GM08714 (cell line): ENCODE measurements around the gene OR3A3.
"Not testable (repeated sequence)": the region's sequence is repeated elsewhere in the genome, so short reads cannot be mapped to it uniquely, and the experiment has no call there.

Experiments
- H3K4me3 ChIP-seq: fragments of 200-500 bp; sonication (Bioruptor generic); 2 replicates; pipeline ENCODE4 v1.5.1; 2014; ENCODE audit warnings: mild to moderate bottlenecking, low read length, inconsistent platforms
- ZNF274 ChIP-seq: IDR thresholded peaks from 2 replicates; pipeline ENCODE4 v1.6.1; 2012; ENCODE audit warnings: mild to moderate bottlenecking, low read depth, low read length

Gene OR3A3

DNA sequence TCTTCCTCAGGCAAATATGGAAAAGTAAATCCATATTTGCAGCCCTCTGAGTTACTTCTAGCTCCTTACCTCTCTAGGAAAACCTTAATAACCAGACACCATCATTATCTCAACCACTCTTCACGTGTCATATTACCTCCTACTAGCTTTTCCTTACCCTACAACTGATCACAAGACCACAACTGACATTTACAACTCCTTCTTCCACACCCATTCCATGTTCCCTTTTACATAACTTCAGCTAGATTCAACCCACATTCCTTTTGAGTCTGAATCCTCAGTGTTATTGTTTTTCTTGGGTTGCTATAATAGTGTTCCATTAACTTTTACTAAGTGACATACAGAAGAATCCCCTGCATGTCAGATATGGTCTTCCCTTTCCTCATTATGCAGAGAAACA, 27.2 kb downstream of the OR3A3 start:
- no peak for TF ChIP-seq ZNF274

GRCh38 chr17:3440451-3440850, 29.3 kb downstream of the OR3A3 start:
- H3K4me3 ChIP-seq = no peak overlapping the region
- no peak for TF ChIP-seq ZNF274

More for the DNA sequence above, 27.2 kb downstream of the OR3A3 start:
- no peak overlapping the region for H3K4me3 ChIP-seq

DNA sequence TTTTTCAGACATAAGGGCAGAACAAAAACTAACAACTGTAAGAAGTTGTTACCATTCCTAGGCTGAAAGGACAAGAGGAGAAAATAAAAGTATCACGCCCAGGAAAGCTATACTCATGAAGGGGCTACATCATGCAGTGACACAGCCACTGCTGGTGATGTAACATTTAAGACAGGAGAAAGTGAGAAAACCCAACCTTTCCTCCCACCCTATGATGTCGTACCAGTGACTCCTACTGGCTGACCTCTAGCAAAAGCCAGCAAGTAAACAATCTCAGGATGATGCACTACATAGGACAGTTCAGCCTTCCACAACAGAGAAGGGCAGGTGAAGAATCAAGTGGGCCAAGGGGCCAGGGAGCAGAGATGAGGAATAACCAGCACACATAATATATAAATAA, 36.5 kb downstream of the OR3A3 start:
- H3K4me3 ChIP-seq = no peak overlapping the region
- TF ChIP-seq ZNF274 = no peak

DNA sequence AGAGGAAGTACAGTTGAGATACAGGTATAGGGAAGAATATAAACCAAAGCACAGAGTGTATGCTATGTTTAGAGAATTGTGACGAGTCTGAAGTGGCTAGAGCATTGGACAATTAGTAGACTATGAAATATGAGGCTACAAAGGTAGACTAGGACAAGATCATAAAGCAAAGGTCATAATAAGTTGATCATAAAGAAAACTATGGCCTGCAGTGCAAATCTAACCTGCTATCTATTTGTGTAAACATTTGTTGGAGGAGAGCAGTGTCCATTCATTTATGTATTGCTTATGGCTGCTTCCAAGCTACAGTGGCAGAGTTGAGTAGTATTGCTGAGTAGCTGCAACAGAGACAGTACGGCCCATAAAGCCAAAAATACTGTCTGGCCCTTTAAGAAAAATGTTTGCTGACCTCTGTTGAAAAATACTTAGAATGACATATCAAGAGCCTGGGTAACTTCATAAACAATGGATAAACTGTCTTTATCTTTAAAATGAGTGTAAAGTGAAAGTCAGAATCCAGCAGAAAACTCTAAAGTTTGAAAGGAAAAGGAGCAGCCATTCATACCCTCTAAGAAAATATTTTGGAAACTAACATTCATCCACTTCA, 37.0 kb downstream of the OR3A3 start:
- no peak overlapping the region for H3K4me3 ChIP-seq
- no peak for TF ChIP-seq ZNF274

- H3K4me3 ChIP-seq = not testable (repeated sequence)
Measured at GRCh38 chr17:3466355-3466754, 55.2 kb downstream of the OR3A3 start.

GRCh38 chr17:3469529-3469928, 58.4 kb downstream of the OR3A3 start:
- no peak for TF ChIP-seq ZNF274
- H3K4me3 ChIP-seq = no peak overlapping the region

GRCh38 chr17:3471599-3471998, 60.4 kb downstream of the OR3A3 start, which contains the start of gene SPATA22:
TSS of gene SPATA22 (minus strand) at chr17:3471819. CDS start at chr17:3469325, 2,494 bp downstream.
- TF ChIP-seq ZNF274 = no peak
- no peak within 1 kb of the TSS for H3K4me3 ChIP-seq

DNA sequence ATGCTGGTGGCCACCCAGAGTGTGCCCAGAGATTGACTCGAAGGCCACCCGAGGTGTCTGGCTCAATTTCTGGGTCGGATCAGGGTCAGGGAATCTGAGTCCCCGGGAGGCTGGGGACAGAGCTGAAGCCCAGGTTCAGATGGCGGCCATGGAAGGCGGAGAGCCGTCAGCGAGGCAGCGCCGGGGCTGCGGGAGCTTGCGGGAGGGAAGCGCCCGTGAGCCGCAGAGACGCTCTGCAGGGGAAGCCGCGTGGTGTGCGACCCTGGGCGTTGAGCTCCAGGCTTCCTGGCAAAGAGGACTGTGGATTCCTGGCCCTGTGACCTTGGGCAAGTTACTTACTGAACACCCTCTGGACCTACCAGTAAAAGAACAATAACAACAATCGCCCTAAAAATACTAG, 61.0 kb downstream of the OR3A3 start:
- TF ChIP-seq ZNF274 = no peak
- no peak overlapping the region for H3K4me3 ChIP-seq
